GM12878 (cell line): ENCODE data around the gene ELAVL4. TPM values are rescaled to one million over a fixed set of nuclear protein-coding genes. Genes with fewer than 3 reads are reported as not detected.

ENCODE experiments used
- ATAC-seq: fragments of 200-7000 bp; cut with Tn5 transposase; 3 replicates; pipeline ENCODE4 v1.9.1; 2020; ENCODE audit warnings: mild to moderate bottlenecking, moderate library complexity
- BruUV-seq: library from RNA; stranded (reverse); fragments of 400-500 nt; replicated peaks from 2 replicates; lab custom pipeline; 2021; lab: Mats Ljungman, UMichigan
- CTCF ChIA-PET: fragments of 300-600 bp; sonication (Branson Sonifier 250); formaldehyde crosslinking; extraction: SDS; loops from one replicate; lab custom pipeline; 2021; ENCODE audit warnings: inconsistent platforms; lab: Yijun Ruan, JAX
- POLR2A ChIA-PET: fragments of 350-600 bp; formaldehyde crosslinking; extraction: SDS; loops from one replicate; lab custom pipeline; 2021; ENCODE audit warnings: inconsistent platforms; lab: Charles Lee
- RAD21 ChIA-PET: fragments of 300-600 bp; sonication (Branson Sonifier 250); formaldehyde crosslinking; loops from one replicate; lab custom pipeline; 2023; ENCODE audit warnings: antibody characterized with exemption; ENCODE audit not compliant: unreplicated experiment; lab: Charles Lee
- SMC1A ChIA-PET: fragments of 300-600 bp; sonication (Branson Sonifier 250); formaldehyde crosslinking; loops from one replicate; lab custom pipeline; 2023; ENCODE audit not compliant: unreplicated experiment, uncharacterized antibody; lab: Charles Lee
- DNase-seq: peaks from one replicate; pipeline ENCODE4 v3.0.0-alpha.2; 2011; ENCODE audit warnings: low read depth, low spot score
- FAIRE-seq: peaks from 3 replicates; lab custom pipeline; 2011; peaks lifted over from hg19 to GRCh38; lab: Jason Lieb, UNC
- H2AFZ ChIP-seq: 2 replicates; pipeline ENCODE4 v1.6.0; 2011; ENCODE audit warnings: low read depth, low read length, control low read depth; ENCODE audit not compliant: control insufficient read depth
- H3K27ac ChIP-seq: 2 replicates; pipeline ENCODE4 v1.5.1; 2011; ENCODE audit warnings: control low read depth; ENCODE audit not compliant: control insufficient read depth, insufficient read depth
- H3K27me3 ChIP-seq, 2 experiments: replicated peaks in 1 of 2; 2 replicates each; pipeline versions ENCODE4 v1.6.0 to v1.6.1; 2011; ENCODE audit warnings: low read length in 1 of 2; ENCODE audit not compliant: control insufficient read depth in 2 of 2, insufficient read depth in 2 of 2
- H3K36me3 ChIP-seq, 2 experiments: 2 replicates each; pipeline ENCODE4 v1.5.1; 2011; ENCODE audit warnings: low read length in 1 of 2; ENCODE audit not compliant: control insufficient read depth in 2 of 2, insufficient read depth in 2 of 2
- H3K4me1 ChIP-seq: 2 replicates; pipeline ENCODE4 v1.6.1; 2011; ENCODE audit warnings: mild to moderate bottlenecking, low read length, moderate library complexity, mixed read lengths; ENCODE audit not compliant: control insufficient read depth, insufficient read depth
- H3K4me2 ChIP-seq: 2 replicates; pipeline ENCODE4 v1.6.0; 2011; ENCODE audit warnings: control low read depth; ENCODE audit not compliant: control insufficient read depth, insufficient read depth
- H3K4me3 ChIP-seq: fragments of 200-600 bp; sonication (generic); 2 replicates; pipeline ENCODE4 v1.5.1; 2016
- H3K79me2 ChIP-seq: 2 replicates; pipeline ENCODE4 v1.6.0; 2011; ENCODE audit warnings: low read length; ENCODE audit not compliant: control insufficient read depth, insufficient read depth
- H3K9ac ChIP-seq: 2 replicates; pipeline ENCODE4 v1.8.0; 2011; ENCODE audit warnings: low read length, control low read depth, mixed read lengths; ENCODE audit not compliant: control insufficient read depth, insufficient read depth
- H3K9me3 ChIP-seq: replicated peaks from 3 replicates; pipeline ENCODE4 v1.5.1; 2011; ENCODE audit warnings: mild to moderate bottlenecking, low read length; ENCODE audit not compliant: control insufficient read depth, insufficient read depth
- H4K20me1 ChIP-seq: 2 replicates; pipeline ENCODE4 v1.6.0; 2011; ENCODE audit not compliant: control insufficient read depth, insufficient read depth
- BCLAF1 ChIP-seq: fragments of 450-650 bp; IDR thresholded peaks from 2 replicates; pipeline ENCODE4 v1.6.1; 2017; ENCODE audit warnings: antibody characterized with exemption, mild to moderate bottlenecking, moderate library complexity
- CEBPB ChIP-seq, 2 experiments: fragments of 150-350 bp in 1 of 2; IDR thresholded peaks; 2 replicates each; pipeline ENCODE4 v1.6.1; 2012 to 2014; ENCODE audit warnings: low read depth in 2 of 2, low read length in 2 of 2, borderline replicate concordance in 1 of 2, inconsistent platforms in 1 of 2
- EED ChIP-seq: sonication (generic); IDR thresholded peaks from 2 replicates; pipeline ENCODE4 v1.6.1; 2016; ENCODE audit warnings: antibody characterized with exemption, low read depth
- IRF4 ChIP-seq: IDR thresholded peaks from 2 replicates; pipeline ENCODE4 v1.6.1; 2011; ENCODE audit warnings: low read depth, low read length
- PRDM15 ChIP-seq: fragments of 450-650 bp; formaldehyde crosslinking; IDR thresholded peaks from 2 replicates; pipeline ENCODE4 v1.4.0; 2020; ENCODE audit warnings: mild to moderate bottlenecking, moderate library complexity
- SMARCA5 ChIP-seq: fragments of 450-650 bp; IDR thresholded peaks from 2 replicates; pipeline ENCODE4 v1.6.1; 2017; ENCODE audit warnings: mild to moderate bottlenecking
- SMC3 ChIP-seq: IDR thresholded peaks from 2 replicates; pipeline ENCODE4 v1.6.1; 2011; ENCODE audit warnings: low read length, improper control_type of control experiment, borderline replicate concordance
- STAT1 ChIP-seq: fragments of 450-650 bp; conservative IDR thresholded peaks from 2 replicates; pipeline ENCODE4 v1.6.1; 2014; ENCODE audit warnings: antibody characterized with exemption, mild to moderate bottlenecking
- SUZ12 ChIP-seq: fragments of 200-600 bp; sonication (generic); IDR thresholded peaks from one replicate; pipeline ENCODE4 v1.6.1; 2018; ENCODE audit warnings: antibody characterized with exemption, mild to moderate bottlenecking; ENCODE audit not compliant: unreplicated experiment
- WRNIP1 ChIP-seq: IDR thresholded peaks from 2 replicates; pipeline ENCODE4 v1.6.1; 2011; ENCODE audit warnings: low read depth, low read length, improper control_type of control experiment, borderline replicate concordance
- YBX1 ChIP-seq: fragments of 450-650 bp; IDR thresholded peaks from 2 replicates; pipeline ENCODE4 v1.6.1; 2016; ENCODE audit warnings: antibody characterized with exemption
- ZNF217 ChIP-seq: fragments of 450-650 bp; IDR thresholded peaks from 2 replicates; pipeline ENCODE4 v1.6.1; 2017; ENCODE audit warnings: antibody characterized with exemption, mild to moderate bottlenecking
- ZNF687 ChIP-seq: fragments of 450-650 bp; IDR thresholded peaks from 2 replicates; pipeline ENCODE4 v1.6.1; 2017; ENCODE audit warnings: mild to moderate bottlenecking, moderate library complexity
- WGBS: methylation state at CpG from one replicate; pipeline ENCODE4 v1.1.6; 2016; ENCODE audit warnings: low lambda C conversion rate; ENCODE audit not compliant: insufficient replicate concordance, insufficient coverage; ENCODE audit errors: missing lambda C conversion rate; 5-methylcytosine and 5-hydroxymethylcytosine counted together
- in situ Hi-C: fragments of 300-500 bp; cut with MboI; formaldehyde crosslinking; loops from 9 replicates; pipeline ENCODE4 v1.14.3; 2018; ENCODE audit warnings: mixed read lengths
- intact Hi-C: fragments of 100-400 bp; cut with micrococcal nuclease; formaldehyde crosslinking; loops from one replicate; pipeline ENCODE4 v1.14.2; 2022; ENCODE audit not compliant: unreplicated experiment
- polyA plus RNA-seq, 11 experiments: library from polyadenylated mRNA; depleted of rRNA in 4 of 11; unstranded in 6 of 11; stranded (reverse) in 5 of 11; fragments of >200 nt; fragmentation: Nextera tagmentation in 4 of 11; fragmentation: Illumina TruSeq in 1 of 11; extraction: Ambion mirVana in 4 of 11; extraction: Trizol in 1 of 11; gene quantifications; 1 replicate in 1 of 11; 2 replicates in 10 of 11; pipeline versions ENCODE4 v1.2.1 to v1.2.3, GENCODE V29; 2011 to 2016; ENCODE audit warnings: inconsistent platforms in 2 of 11, missing spikeins in 2 of 11, low read depth in 1 of 11
- total RNA-seq, 4 experiments: library from RNA; depleted of rRNA in 3 of 4; stranded (reverse); fragments of >200 nt in 3 of 4; fragmentation: Illumina TruSeq in 1 of 4; extraction: Trizol in 1 of 4; gene quantifications; 2 replicates each; pipeline versions ENCODE4 v1.2.1 to v1.2.3, GENCODE V29; 2013 to 2021

ELAVL4 gene
- total and polyA plus RNA-seq, 10 of the 15 experiments (the other 5 are each of a cell fraction or from before 2014, with no cell fraction given) = 0.10 to 0.53 (median 0.17) TPM; not detected in 6

- intact Hi-C loops = no loop called here
- CTCF ChIA-PET = no interaction called here
- no peak for DNase-seq
- ATAC-seq = no peak
- Histone ChIP-seq H3K9ac (no peak overlapping the region), H3K27ac (no peak overlapping the region), H3K27me3 (peaks cover 0 to 2% of the 10 kb centered on the region in 2 experiments; a peak in 2 of 4 replicates), H3K4me3 (no peak overlapping the region)
- no peak for TF ChIP-seq EED
- no peak for TF ChIP-seq CEBPB (IDR thresholded peaks at IDR 0.05; ENCODE audit: borderline replicate concordance in 1 of 2, low read depth in 2 of 2, low read length in 2 of 2)
- no peak for TF ChIP-seq YBX1
- no peak for TF ChIP-seq ZNF217
- TF ChIP-seq PRDM15 = no peak
- TF ChIP-seq ZNF687 = no peak
- TF ChIP-seq SMARCA5 = no peak
- no peak for TF ChIP-seq SUZ12
- no peak for TF ChIP-seq BCLAF1
- TF ChIP-seq STAT1 = no peak
- no peak for TF ChIP-seq SMC3
- TF ChIP-seq IRF4 = no peak
- TF ChIP-seq WRNIP1 = no peak
- TF ChIP-seq, all 136 proteins: peak for 0
- Histone ChIP-seq H3K36me3 (no peaks in the 10 kb centered on the region), H4K20me1 (no peaks in the 10 kb centered on the region), H3K9me3 (no peaks in the 10 kb centered on the region), H2AFZ (no peak overlapping the region), H3K4me1 (no peaks in the 10 kb centered on the region), H3K79me2 (no peaks in the 10 kb centered on the region), H3K4me2 (no peak overlapping the region)
- no peak for FAIRE-seq
- RAD21 ChIA-PET = no interaction called here
- WGBS = 36% methylated on average over 4 of the region's 4 CpGs
- no TSS peak for BruUV-seq
- POLR2A ChIA-PET = no interaction called here
- SMC1A ChIA-PET = no interaction called here
- in situ Hi-C loops = no loop called here
These were observed 55.0 kb downstream of the ELAVL4 start for GRCh38 chr1:50163680-50164079.
